DMS153 treated with DMSO at 0.1 percent for 48 hours (cell line): ENCODE results near the gene TMCC1.
"Not testable (repeated sequence)": the region's sequence is repeated elsewhere in the genome, so short reads cannot be mapped to it uniquely, and the experiment has no call there.

Experiments used
- DNase-seq: peaks from one replicate; lab custom pipeline; 2025; ENCODE audit not compliant: unreplicated experiment; lab: John Stamatoyannopoulos, UW

The TMCC1 gene

DNA sequence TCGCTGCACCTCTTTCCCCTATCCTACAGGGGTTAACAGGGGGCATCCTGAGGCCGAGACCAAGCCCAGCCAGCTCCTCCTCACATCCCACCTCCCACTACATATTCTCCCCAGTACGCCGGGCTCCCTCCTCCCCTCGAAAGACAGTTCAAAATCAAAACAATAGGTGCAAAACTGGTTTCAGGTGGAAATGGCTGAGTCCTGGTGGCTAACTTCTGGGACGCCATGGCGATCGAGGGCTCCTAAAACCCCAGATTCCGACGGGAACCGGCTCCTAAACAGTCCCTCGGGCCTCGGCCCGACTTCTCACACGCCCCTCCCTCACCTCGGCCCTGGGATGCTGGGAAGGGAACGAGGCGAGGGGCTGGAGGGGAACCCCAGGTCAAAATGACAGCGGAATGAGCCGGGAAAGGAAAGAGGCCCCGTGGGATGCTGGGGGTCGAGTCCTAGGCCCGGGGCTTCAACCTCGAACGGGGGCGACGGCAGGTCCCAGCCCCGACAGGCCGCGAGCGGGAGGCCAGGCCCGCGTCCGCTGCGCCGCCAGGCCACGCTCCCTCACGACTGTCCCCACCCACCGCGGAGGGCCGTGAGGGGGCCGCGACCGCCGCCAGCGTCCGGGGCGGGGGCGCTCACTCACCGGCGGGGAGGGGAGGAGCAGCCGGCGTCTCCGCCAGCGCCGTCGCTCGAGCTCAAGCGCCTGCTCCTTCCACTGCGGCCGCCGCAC lies 492 bp downstream of the TMCC1 start:
- DNase-seq, result no peak

DNA sequence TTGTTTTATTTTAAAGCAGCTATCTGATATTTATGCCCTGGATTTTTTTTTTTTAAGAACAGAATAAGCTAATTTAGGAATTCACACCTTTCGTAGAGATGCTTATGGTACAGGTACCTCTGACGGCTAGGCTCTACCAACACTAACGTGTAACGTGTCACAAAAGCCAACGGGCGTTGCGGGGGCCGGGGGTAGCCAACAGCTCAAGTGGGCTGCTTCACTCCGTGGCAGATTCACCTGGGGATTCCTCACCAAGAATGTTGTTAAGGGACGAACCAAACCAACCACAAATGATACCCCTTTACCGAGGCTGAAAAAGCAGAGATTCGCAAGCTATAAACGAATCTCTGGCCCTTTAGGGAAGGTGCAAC lies 1.0 kb downstream of the TMCC1 start:
- DNase-seq, result no peak

DNA sequence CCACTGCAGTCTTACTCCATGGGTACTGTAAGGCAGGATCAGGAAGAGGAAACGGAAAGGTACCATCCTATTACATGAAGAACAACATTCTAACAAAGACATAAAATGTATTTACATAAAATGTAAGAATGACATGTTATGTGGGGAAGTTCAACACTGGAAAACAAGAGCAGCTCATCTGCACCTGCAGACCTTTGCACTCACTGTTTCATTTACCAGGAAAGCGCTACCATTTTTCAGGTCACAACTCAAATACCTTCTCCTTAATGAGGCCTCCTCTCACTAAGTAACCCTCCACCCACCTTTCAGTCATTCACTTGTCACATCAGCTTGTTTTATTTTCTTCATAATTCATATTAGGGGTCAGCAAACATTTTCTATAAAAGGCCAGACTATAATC lies 2.6 kb downstream of the TMCC1 start:
- no peak for DNase-seq

DNA sequence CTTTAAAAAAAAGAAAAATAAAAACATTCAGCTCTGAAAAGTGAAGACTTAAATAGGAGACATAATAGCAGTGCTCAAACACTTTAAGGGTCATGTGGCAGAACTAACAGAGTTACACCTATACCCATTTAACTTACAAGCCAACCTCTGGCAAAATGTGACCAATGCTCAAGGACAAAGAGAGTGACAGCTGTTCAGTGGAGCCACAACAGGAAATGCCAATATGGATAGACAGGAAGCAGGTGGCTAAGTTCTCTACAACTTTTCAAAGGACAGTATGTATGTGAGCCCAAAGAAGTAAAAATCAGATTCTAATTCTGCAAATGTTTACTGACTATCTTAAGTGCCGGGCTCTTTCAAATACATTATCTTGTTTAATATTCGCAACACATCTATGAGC lies 3.4 kb downstream of the TMCC1 start:
- DNase-seq, result no peak

DNA sequence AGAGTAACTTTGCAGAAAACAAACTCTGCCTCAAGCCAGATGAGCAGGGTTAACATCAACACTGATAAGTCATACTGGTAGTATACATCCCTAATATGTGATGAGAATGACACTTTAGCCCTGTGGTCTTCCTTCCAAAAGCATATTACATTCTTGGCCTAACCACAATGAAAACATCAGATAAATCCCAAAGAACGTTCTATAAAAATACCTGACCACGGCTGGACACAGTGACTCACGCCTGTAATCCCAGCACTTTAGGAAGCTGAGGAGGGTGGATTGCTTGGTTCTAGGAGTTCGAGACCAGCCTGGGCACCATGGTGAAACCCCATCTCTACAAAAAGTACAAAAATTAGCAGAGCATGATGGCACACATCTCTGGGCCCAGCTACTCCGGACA lies 4.7 kb downstream of the TMCC1 start:
- no peak for DNase-seq

DNA sequence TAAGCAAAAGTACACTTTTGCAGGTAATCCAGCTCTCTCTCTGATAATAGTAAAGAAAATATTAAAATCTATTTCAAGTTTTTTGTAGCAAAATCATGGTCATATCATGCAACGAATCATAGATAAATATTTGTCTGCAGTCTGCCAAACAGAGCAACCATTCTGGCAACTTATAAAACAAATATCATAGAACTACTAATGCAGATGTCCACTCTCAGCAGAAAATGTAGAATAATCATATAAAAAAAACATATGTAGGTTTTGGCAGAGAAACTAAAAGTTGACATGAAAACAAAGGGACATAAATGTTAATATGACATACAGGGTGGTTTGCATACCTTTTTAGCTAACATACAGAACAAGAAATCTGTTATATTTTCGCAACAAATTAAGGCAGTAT lies 12.2 kb downstream of the TMCC1 start:
- DNase-seq, result no peak

DNA sequence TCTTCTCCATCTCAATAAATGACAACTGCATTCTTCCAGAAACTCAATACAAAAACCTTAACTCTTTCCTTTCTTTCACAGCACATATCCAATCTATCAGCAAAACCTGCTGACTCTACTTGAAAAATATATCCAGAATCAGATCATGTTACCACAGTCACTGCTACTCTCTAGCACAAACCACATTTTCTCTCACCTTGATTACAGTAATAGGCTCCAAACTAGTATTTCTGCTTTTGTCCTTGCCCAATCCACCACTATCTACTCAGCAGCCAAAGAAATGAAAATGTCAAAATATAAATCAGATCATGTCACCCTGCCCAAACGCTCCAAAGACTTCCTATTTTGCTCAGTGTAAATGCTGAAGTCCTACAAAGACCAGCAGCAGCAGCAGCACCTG lies 15.2 kb downstream of the TMCC1 start:
- DNase-seq, result no peak

DNA sequence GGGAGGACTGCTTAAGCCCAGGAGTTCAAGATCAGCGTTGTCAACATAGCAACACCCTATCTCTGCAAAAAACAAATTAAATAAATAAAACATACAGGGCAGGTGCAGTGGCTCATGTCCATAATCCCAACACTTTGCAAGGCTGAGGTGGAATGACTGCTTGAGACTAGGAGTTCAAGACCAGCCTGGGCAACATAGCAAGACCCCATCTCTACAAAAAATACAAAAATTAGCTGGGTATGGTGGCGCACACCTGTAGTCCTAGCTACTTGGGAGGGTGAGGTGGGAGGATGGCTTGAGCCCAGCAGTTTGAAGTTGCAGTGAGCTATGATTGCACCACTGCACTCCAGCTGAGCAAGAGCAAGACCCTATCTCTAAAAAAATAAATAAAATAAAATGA lies 19.0 kb downstream of the TMCC1 start:
- not testable (repeated sequence) for DNase-seq

DNA sequence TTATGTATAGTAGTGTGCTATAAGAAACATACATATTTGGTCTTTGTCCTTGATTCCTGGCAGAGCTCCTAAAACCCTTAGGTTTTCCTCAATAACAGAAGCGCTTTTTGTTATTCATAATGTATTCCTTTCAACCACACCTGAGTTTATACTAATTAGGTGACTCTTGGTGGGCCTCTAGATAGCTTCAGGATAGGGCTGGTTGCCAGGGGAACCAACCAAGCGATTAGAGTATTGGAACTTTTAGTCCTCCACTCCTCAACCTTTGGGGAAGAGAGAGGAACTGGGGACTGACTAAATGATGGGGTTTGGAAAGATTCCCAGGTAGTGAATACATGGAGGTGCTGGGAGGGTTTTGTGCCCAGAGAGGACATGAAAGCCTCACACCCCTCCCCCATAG lies 24.6 kb downstream of the TMCC1 start:
- no peak for DNase-seq

DNA sequence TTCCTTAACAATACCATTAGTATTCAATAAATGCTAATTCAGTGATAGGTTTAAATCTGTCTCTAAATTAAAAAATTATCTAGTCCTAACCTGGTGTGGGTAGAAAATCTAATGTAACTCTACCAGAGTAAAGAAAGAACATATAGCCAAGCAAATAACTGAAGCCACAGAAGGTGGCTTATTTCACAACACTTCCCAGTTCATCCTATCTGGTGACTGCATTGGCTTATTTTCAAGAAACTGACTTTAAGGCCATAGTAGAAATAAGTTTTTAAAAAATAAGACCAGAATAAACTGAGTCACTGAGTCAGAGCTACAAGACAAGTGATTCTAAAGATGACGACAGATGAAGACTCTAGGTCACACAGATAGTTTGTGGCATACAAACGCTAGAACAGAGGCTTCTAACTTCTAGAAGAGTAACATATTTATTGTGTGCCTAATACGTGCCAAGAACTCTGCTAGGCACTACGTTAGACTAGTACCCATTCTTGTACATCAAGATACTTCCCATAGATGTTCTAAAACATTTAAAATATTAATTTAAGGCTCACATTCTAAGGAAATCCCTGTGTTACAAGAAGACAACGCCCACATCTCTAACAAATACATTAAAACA lies 25.9 kb downstream of the TMCC1 start:
- DNase-seq, result no peak

DNA sequence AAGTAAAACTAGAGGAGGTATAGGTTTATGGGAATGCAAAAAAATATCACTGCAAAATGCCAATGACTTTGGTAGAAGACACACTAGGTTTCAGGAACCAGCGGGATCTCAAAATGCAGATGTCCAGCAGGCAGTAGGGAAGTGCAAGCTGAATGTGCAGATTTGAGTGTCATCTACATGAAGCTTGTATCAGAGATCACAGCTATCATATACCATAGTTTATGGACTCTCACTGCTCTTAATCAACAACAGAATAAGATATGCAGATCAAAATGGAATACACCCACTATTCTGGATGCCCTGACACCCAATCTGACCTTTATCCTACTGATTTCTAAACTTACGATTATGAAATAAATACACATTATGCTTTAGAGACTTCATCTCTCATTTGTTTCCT lies 27.7 kb downstream of the TMCC1 start:
- DNase-seq, result no peak

DNA sequence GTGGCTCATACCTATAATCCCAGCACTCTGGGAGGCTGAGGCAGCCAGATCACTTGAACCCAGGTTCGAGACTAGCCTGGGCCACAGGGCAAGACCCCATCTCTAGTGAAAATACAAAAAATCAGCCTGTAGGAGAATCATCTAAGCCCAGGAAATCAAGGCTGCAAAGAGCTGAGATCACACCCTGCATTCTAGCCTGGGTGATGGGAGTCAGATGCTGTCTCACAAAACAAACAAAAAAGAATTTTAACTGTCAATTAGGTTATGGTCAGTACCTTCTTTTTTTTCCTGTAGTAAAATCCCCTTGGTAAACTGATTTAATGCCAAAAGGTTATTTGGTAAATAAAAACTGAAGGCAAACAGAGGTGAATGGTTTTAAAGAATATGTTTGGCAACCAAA lies 29.0 kb downstream of the TMCC1 start:
- no peak for DNase-seq

DNA sequence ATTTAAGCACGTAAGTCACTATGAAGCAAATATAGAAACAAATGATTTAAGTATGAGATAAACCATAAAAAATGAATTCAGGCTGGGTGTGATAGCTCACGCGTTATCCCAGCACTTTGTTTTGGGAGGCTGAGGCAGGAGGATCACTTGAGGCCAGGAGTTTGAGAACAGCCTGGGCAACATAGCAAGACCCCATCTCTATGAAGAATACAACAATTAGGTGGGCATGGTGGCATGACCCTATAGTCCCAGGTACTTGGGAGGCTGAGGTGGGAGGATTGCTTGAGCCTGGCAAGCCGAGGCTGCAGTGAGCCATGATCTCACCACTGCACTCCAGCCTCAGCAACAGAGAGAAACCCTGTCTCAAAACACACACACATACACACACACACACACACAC lies 34.2 kb downstream of the TMCC1 start:
- DNase-seq, result no peak

DNA sequence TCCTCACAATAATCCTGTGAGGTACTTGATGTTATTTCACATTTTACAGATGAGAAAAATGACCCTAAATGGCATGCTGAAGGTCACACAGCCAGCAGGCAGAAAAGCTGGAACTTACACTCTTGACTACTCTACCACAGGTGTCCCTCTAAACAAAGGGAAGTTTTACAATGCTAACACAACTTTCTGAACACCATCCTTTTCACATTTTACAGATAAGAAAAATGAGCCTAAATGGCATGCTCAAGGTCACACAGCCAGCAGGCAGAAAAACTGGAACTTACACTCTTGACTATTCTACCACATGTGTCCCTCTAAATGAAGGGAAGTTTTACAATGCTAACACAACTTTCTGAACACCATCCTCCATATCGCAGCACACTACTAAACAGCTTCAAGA lies 35.6 kb downstream of the TMCC1 start:
- DNase-seq, result no peak

DNA sequence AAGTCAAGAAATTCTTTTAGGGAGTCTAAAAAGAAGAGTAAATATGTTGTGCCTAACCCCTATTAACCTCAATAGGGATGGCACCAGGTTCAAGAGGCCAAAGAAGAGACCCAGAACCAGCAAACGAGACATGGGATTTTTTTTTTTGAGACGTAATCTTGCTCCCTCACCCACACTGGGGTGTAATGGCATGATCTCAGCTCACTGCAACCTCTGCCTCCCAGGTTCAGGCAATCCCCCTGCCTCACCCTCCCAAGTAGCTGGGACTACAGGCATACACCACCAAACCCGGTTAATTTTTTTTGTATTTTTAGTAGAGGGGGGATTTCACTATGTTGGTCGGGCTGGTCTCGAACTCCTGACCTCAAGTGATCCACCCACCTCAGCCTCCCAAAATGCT lies 36.7 kb downstream of the TMCC1 start:
- not testable (repeated sequence) for DNase-seq

DNA sequence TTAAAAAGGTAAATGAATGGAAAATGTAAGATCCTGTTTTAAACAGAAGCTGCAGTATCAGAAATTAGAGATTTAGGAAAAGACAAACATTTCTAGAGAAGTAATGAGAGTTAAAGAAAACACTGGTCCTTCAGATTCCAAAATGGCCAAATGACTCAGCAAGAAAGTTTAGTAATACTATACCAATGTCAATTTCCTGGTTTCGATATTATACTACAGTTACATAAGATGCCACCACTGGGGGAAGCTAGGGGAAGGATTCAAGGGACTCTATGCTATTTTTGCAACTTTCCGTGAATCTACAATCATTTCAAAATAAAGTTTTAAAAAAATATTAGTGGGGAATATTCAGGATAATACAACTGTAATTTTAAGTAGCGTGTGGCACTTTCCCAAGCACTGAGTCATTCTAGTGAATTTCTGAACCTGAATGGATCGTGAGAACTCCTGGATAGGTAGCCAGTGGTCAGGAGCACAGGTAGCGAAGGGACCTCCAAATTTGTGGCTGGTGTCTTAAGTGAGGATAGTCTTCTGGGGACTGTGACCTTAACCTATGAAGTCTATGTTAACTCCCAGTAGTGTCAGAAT lies 37.6 kb downstream of the TMCC1 start:
- DNase-seq, result no peak

DNA sequence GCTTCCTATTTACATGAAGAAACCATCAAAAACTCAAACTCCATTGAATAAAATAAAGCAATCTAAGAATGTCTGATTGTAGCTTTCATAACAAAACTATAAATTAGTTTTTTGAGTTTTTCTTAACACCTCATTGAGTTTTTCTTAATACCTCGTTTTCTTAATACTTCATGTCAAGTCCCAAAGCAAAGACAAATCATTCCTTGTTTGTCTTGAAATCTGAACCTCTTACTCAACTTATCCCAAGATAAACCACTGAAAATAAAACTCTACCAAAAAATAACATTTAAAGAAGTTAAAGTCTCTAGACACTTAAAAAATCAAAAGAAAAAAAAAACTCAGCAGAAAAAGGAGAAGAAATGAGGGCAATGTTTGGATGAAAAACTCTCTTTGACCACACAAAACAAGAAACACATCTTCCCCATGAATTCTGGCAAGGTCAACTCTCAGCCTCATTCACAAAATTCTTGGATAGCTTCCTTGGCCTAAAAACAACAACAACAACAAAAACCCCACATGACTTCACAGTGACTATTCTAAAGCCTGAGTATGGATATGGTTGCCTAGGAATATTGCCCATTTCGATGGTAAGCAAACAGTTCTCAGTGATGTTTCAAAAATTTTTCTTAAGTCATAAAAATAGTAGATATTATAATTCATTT lies 38.2 kb downstream of the TMCC1 start:
- no peak for DNase-seq

DNA sequence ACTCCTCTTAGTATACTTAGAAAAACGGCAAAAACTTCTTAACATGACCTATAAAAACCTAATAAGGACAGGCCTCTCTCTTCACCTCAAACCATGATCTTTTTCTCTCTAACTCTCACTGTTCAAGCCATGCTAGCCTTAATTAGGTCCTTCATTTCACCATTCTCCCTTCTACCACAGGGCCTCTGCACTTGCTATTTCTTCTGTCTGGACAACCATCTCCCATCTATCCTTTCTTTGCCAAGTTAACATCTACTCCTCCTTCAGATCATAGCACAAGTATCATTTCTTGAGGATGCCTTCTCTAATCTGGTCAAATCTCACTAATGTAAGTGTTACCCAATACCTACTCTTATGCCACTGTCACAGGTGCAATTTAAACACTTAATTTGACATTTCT lies 39.1 kb downstream of the TMCC1 start:
- no peak for DNase-seq

DNA sequence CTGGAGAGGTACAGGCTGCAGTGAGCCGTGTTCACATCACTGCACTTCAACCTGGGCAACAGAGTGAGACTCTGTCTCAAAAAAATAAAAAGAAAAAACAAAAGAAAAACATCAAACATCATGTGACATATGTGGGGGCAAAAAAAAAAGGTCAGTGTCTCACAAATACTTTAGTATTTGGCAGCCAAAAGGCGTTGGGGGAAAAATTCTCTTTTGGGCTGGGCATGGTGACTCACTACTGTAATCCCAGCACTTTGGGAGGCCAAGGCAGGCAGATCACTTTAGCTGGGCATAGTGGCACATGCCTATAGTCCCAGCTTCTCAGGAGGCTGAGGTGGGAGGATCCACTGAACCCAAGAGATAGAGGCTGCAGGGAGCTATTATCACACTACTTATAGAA lies 47.6 kb downstream of the TMCC1 start:
- DNase-seq, result no peak

DNA sequence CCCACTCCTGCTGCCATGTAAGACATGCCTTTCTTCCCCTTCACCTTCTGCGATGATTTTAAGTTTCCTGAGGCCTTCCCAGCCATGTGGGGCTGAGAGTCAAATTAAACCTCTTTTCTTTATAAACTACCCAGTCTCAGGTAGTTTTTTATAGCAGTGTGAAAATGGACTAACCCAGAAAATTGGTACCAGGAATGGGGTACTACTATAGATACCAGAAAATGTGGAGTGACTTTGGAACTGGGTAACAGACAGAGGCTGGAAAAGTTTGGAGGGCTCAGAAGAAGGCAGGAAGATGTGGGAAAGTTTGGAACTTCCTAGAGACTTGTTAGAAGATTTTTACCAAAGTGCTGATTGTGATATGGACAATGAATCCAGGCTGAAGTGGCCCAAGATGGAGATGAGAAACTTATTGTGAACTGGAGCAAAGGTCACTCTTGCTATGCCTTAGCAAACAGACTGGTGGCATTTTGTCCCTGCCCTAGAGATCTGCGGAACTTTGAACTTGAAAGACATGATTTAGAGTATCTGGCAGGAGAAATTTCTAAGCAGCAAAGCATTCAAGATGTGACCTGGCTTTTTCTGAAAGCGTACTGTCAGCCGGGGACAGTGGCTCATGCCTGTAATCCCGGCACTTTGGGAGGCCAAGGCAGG lies 52.7 kb downstream of the TMCC1 start:
- no peak for DNase-seq

DNA sequence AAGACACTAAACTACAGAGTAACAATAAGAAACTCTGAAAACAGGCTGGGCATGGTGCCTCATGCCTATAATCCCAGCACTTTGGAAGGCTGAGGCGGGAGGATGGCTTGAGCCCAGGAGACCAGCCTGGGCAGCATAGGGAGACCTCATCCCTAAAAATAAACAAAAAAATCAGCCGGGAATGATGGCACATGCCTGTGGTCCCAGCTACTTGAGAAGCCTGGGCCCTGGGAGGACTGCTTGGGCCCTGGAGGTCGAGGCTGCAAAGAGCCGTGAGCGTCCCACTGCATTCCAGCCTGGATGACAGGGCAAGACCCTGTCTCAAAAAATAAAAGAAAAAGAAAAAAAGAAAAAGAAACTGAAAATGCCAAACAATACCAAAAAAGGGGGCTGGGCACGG lies 55.4 kb downstream of the TMCC1 start:
- DNase-seq, result no peak
